MM.1S (cell line): ENCODE measurements around the gene LDLRAD4.

ENCODE experiments used
- EZH2 ChIP-seq: fragments of 300-600 bp; sonication (generic); optimal IDR thresholded peaks from 2 replicates; pipeline ENCODE3; 2017; ENCODE audit warnings: low read depth, mild to moderate bottlenecking, antibody characterized with exemption, low read length, mixed read lengths
- EZH2phosphoT487 ChIP-seq: fragments of 300-600 bp; sonication (generic); IDR thresholded peaks from 2 replicates; pipeline ENCODE4 v1.6.1; 2018; ENCODE audit warnings: antibody characterized with exemption, low read length

GRCh38 chr18:13363359-13363758 is 144.8 kb downstream of the LDLRAD4 start:
- no peak for TF ChIP-seq EZH2phosphoT487
- TF ChIP-seq EZH2 = no peak
